Kasumi-1 (cell line): ENCODE results near the gene PCDHB13.
A peak's percentile ranks its signal among the peaks of the same experiment; 100 is the strongest.
"Not testable (repeated sequence)": the region's sequence is repeated elsewhere in the genome, so short reads cannot be mapped to it uniquely, and the experiment has no call there.

ENCODE experiments used
- DNase-seq, 2 experiments: peaks; one replicate each; lab custom pipeline; 2025; lab: John Stamatoyannopoulos, UW

PCDHB13 gene

DNA sequence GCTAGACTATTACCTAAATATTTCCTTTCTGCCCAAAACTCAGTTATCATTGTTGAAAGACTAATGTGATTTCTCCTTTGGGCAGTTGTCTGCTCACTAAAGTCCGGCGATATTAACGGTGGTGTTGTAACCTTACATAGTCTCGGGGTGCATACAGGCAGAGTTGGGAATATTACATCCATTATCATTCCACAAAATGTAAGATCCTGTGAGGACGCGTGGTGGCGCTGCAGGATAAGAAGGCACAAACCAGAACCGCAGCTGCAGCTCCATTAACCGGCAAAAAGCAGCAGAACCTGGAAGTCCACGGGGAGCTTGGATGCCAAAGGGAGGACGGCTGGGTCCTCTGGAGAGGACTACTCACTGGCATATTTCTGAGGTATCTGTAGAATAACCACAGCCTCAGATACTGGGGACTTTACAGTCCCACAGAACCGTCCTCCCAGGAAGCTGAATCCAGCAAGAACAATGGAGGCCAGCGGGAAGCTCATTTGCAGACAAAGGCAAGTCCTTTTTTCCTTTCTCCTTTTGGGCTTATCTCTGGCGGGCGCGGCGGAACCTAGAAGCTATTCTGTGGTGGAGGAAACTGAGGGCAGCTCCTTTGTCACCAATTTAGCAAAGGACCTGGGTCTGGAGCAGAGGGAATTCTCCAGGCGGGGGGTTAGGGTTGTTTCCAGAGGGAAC, at the start of gene PCDHB13:
TSS of gene PCDHB13 (plus strand) at position 264 of the 684 bp plus-strand sequence. CDS start at position 469, 205 bp downstream.
- DNase-seq, result not testable (repeated sequence)

DNA sequence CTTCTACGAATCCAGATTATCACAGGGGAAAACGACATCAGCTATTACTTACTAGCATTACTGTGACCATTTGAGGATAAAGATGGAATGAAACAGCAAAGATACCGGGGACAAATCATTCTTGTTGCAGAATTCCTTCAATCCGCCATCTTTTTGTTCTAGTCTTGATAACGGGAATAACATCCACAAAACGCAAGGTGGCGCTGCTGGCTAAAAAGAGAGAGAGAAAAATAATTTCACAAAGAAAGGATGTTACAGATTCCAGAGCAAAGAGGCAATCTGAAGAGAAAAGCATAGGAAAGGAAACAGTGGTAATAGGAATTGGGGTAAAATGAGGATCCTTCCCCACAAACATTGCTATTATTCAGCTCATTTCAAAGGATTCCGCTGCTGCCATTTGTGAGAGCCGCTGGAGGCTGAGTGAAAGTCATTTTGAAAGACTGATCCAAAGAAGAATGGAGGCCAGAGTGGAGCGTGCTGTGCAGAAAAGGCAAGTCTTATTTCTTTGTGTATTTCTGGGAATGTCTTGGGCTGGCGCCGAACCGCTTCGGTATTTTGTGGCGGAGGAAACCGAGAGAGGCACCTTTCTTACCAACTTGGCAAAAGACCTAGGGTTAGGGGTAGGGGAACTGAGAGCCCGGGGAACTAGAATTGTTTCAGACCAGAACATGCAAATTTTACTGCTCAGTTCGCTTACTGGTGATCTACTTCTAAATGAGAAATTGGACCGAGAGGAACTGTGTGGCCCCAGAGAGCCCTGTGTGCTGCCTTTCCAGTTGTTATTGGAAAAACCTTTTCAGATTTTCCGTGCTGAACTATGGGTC, 41.1 kb upstream of the PCDHB13 start, which contains the start of gene PCDHB7:
TSS of gene PCDHB7 (plus strand) at position 264 of the 824 bp plus-strand sequence. CDS start at position 456, 192 bp downstream.
- DNase-seq, result no peak

DNA sequence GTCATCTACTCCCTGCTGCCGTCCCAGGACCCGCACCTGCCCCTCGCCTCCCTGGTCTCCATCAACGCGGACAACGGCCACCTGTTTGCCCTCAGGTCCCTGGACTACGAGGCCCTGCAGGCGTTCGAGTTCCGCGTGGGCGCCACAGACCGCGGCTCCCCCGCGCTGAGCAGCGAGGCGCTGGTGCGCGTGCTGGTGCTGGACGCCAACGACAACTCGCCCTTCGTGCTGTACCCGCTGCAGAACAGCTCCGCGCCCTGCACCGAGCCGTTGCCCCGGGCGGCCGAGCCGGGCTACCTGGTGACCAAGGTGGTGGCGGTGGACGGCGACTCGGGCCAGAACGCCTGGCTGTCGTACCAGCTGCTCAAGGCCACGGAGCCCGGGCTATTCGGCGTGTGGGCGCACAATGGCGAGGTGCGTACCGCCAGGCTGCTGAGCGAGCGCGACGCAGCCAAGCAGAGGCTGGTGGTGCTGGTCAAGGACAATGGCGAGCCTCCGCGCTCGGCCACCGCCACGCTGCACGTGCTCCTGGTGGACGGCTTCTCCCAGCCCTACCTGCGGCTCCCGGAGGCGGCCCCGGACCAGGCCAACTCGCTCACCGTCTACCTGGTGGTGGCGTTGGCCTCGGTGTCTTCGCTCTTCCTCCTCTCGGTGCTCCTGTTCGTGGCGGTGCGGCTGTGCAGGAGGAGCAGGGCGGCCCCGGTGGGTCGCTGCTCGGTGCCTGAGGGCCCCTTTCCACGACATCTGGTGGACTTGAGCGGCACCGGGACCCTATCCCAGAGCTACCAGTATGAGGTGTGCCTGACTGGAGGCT, 39.2 kb upstream of the PCDHB13 start:
- not testable (repeated sequence) for DNase-seq

GRCh38 chr5:141175933-141176332, 37.8 kb upstream of the PCDHB13 start:
- no peak for DNase-seq

DNA sequence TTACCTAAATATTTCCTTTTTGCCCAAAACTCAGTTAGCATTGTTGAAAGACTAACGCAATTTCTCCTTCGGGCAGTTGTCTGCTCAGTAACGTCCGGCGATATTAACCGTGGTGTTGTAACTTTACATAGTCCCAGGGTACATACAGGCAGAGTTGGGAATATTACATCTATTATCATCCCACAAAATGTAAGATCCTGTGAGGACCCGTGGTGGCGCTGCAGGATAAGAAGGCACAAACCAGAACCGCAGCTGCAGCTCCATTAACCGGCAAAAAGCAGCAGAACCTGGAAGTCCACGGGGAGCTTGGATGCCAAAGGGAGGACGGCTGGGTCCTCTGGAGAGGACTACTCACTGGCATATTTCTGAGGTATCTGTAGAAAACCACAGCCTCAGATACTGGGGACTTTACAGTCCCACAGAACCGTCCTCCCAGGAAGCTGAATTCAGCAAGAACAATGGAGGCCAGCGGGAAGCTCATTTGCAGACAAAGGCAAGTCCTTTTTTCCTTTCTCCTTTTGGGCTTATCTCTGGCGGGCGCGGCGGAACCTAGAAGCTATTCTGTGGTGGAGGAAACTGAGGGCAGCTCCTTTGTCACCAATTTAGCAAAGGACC, 36.0 kb upstream of the PCDHB13 start, which contains the start of gene PCDHB8:
TSS of gene PCDHB8 (plus strand) at position 214 of the 615 bp plus-strand sequence. CDS start at position 459, 245 bp downstream.
- not testable (repeated sequence) for DNase-seq

DNA sequence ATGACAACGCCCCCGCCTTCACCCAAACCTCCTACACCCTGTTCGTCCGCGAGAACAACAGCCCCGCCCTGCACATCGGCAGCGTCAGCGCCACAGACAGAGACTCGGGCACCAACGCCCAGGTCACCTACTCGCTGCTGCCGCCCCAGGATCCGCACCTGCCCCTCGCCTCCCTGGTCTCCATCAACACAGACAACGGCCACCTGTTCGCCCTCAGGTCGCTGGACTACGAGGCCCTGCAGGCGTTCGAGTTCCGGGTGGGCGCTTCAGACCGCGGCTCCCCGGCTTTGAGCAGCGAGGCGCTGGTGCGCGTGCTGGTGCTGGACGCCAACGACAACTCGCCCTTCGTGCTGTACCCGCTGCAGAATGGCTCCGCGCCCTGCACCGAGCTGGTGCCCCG, 34.3 kb upstream of the PCDHB13 start:
- not testable (repeated sequence) for DNase-seq

GRCh38 chr5:141179876-141180275, 33.8 kb upstream of the PCDHB13 start:
- not testable (repeated sequence) for DNase-seq

DNA sequence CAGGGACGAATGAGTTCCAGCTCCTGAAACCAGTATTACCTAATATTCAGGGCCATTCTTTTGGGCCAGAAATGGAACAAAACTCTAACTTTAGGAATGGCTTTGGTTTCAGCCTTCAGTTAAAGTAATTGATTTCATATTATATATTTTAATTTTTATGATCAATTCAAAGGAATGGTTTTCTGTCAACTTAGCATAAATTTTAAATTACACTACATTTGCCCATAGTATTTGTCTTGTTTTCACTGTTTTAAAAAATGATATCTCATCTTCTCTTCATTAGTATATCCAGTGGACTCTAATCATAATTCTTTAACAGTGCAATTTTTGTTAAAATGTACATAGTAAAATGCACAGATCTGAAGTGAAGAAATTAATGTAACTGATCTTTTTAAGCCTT, 33.4 kb upstream of the PCDHB13 start:
- no peak for DNase-seq

DNA sequence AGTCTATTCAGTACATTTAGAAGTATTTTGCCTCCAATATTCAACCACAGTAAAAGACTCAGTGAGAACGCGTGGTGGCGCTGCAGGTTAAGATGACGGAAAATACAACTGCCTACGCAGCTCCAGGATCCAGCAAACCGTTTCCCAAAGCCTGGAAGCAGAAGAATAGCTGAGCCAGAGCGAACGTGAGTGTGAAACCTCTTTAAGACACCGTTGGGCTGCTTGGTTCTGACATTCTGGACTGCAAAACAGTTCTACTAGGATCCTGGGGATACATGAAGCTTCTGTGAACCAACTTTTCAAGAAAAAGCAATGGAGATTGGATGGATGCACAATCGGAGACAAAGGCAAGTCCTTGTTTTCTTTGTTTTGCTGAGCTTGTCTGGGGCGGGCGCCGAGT, 31.5 kb upstream of the PCDHB13 start, which contains the start of gene PCDHB16:
TSS of gene PCDHB16 (plus strand) at position 140 of the 400 bp plus-strand sequence. CDS start at position 313, 173 bp downstream.
- DNase-seq, result no peak

GRCh38 chr5:141184117-141184855, 29.4 kb upstream of the PCDHB13 start:
- DNase-seq, result not testable (repeated sequence)

DNA sequence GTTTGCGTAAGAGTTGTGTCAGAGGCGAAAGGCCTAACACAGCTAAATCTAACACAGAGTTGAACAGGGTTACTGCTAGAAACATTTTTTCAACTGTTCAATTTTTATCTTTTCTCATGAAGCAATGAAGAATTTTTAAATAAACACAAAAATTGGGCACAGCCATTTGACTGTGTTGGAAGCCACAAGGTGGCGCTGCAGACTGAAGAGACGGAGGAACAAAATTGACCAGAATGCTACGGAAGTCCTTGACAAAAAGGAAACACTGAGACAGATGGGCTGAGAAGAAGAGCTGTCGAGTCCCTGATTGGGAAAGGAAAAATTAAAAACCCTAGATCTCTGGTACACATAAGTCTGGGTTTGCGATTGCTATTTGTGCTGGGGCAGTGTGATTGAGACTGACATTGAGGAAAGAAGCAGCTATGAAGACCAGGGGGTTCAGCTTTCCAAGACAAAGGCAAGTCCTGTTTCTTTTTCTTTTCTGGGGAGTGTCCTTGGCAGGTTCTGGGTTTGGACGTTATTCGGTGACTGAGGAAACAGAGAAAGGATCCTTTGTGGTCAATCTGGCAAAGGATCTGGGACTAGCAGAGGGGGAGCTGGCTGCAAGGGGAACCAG, 26.7 kb upstream of the PCDHB13 start, which contains the start of gene PCDHB9:
TSS of gene PCDHB9 (plus strand) at position 265 of the 616 bp plus-strand sequence. CDS start at position 423, 158 bp downstream.
- DNase-seq, result peak; percentile 43 to 48

DNA sequence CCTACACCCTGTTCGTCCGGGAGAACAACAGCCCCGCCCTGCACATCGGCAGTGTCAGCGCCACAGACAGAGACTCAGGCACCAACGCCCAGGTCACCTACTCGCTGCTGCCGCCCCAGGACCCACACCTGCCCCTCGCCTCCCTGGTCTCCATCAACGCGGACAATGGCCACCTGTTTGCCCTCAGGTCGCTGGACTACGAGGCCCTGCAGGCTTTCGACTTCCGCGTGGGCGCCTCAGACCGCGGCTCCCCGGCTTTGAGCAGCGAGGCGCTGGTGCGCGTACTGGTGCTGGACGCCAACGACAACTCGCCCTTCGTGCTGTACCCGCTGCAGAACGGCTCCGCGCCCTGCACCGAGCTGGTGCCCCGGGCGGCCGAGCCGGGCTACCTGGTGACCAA, 25.0 kb upstream of the PCDHB13 start:
- not testable (repeated sequence) for DNase-seq

- DNase-seq, result not testable (repeated sequence)
These were observed 24.6 kb upstream of the PCDHB13 start for GRCh38 chr5:141189131-141189530.

GRCh38 chr5:141192110-141192725, 21.5 kb upstream of the PCDHB13 start, which contains the start of gene PCDHB10:
PCDHB10 (plus strand) TSS chr5:141192353; CDS start chr5:141192553, 200 bp downstream.
- peak; percentile 24 to 36 for DNase-seq

GRCh38 chr5:141194332-141194731, 19.4 kb upstream of the PCDHB13 start:
- DNase-seq, result not testable (repeated sequence)

DNA sequence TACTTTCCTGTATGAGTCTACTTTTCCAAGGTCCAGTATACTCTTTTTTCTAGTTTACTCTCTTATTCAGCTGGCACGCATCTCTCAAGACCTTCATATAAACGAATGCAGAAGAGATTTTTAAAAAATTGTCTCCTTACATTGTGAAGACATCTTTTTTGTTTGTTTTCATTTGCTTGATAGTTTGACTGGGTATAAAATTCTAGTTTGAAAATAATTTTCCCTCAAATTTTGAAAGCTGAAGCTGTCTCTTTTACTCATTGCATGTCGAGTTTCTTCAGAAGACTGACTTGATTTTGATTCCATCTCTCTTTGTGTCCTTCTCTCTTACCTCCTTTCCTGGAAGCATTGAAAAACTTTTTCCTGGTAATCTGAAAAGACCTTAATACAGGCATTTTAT, 17.4 kb upstream of the PCDHB13 start:
- DNase-seq, result no peak

DNA sequence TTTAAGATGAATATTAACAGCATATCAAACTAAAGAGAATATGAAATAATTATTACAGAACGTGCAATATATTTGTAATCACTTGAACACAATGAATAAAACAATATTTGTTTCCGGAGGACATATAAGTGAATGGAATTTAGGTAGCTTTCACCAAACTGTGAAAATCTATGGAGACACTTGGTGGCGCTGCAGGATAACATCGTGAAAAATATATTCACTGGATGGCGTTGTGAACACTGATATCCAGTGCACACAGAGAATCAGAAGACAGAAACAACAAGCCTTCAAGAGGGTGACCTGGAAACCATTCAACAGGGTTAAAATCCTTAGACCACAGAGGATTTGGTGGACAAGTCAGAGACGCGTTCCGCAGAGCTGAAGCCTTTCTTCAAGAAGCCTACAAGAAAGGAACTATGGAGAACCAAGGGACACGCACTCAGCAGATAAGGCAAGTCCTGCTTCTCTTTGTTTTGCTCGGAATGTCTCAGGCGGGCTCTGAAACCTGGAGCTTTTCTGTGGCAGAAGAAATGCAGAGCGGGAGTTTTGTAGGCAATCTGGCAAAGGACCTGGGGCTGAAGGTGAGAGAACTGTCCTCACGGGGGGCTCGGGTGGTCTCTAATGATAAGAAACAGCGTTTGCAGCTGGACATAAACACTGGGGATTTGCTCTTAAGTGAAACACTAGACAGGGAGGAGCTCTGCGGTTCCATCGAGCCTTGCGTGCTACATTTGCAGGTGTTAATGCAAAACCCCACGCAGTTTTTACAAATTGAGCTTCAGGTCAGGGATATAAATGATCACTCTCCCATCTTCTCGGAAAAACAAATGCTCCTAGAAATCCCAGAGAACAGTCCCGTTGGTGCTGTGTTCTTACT, 14.1 kb upstream of the PCDHB13 start, which contains the start of gene PCDHB11:
TSS of gene PCDHB11 (plus strand) at position 269 of the 877 bp plus-strand sequence. CDS start at position 417, 148 bp downstream.
- peak; percentile 10 to 17 for DNase-seq

- not testable (repeated sequence) for DNase-seq
These were observed 12.6 kb upstream of the PCDHB13 start for GRCh38 chr5:141201126-141201525.
